Fibroblast of pulmonary artery (primary cell): Measurements from ENCODE around the gene SIL1.

Experiments used
- DNase-seq: peaks from one replicate; pipeline ENCODE4 v3.0.0-alpha.2; 2010; ENCODE audit warnings: low read depth
- H3K4me3 ChIP-seq: replicated peaks from 2 replicates; pipeline ENCODE4 v1.5.1; 2011; ENCODE audit warnings: low read depth, mild to moderate bottlenecking, control low read depth, low read length, moderate library complexity
- TF ChIP-seq, protein P1 (sequence below): IDR thresholded peaks from 2 replicates; pipeline ENCODE4 v1.5.1; 2011; ENCODE audit warnings: mild to moderate bottlenecking, control low read depth, low read length, inconsistent platforms; ENCODE audit errors: missing control alignments

SIL1 gene

DNA sequence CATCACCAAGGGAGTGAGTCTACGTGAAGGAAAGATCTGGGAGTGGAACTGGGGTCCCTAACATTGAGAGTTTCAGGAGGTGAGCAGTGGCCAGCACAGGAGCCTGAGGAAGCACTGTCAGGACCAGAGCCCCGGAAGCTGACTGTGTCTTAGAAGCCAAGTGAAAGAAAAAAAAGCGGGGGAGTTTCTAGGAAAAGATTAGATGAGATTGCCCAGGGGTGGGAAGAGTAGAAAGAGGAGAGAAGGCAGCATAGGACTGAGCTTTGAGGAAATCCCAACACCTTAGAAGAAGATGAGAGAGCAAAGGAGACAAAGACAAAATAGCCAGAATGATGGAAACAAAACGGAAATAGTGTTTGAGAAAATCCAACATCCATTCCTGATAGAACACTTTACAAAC is 286.1 kb downstream of the SIL1 start:
- no peak for DNase-seq
- H3K4me3 ChIP-seq: no peak overlapping the region
- TF ChIP-seq, protein P1, sequence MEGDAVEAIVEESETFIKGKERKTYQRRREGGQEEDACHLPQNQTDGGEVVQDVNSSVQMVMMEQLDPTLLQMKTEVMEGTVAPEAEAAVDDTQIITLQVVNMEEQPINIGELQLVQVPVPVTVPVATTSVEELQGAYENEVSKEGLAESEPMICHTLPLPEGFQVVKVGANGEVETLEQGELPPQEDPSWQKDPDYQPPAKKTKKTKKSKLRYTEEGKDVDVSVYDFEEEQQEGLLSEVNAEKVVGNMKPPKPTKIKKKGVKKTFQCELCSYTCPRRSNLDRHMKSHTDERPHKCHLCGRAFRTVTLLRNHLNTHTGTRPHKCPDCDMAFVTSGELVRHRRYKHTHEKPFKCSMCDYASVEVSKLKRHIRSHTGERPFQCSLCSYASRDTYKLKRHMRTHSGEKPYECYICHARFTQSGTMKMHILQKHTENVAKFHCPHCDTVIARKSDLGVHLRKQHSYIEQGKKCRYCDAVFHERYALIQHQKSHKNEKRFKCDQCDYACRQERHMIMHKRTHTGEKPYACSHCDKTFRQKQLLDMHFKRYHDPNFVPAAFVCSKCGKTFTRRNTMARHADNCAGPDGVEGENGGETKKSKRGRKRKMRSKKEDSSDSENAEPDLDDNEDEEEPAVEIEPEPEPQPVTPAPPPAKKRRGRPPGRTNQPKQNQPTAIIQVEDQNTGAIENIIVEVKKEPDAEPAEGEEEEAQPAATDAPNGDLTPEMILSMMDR: no peak

DNA sequence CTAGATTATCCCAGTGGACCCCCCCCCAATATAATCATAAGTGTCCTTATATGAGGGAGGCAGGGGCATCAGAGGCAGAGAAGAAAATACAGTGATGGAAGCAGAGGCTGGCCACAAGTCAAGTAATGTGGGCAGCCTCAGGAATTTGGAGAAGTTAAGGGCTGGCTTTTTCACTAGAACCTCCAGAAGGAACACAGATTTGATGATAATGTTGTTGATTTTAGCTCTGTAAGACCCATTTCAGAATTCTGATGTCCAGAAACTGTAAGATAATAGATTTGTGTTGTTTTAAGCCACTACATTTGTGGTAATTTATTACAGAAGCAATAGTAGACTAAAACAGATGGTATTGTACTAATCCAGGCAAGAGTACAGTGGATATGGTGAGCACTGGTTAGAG is 286.7 kb downstream of the SIL1 start:
- TF ChIP-seq, protein P1: no peak
- no peak overlapping the region for H3K4me3 ChIP-seq
- peak; percentile 44 for DNase-seq

DNA sequence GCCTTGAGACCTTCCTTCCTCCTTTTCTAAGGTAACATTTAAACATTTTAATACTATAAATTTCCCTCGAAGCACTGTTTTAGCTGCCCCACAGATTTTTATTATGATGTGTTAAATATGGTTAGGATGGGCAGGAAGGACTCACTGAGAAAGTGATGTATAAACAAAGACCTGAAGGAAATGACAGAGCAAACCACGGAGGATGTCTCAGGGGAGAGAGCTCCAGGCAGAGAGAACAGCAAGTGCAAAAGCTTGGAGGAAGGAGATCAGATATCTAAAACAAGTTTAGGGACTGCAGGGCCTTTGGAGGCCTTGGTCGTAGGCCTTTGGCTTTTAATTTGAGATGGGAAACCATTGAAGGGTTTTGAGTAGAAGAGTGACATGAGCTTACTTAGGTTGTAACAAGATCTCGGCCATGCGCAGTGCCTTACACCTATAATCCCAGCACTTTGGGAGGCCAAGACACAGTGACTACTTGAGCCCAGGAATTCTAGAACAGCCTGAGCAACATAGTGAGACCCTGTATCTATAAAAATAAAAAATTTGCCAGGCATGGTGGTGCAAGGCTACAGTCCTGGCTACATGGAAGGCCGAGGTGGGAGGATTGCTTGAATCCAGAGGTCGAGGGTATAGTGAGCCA is 287.5 kb downstream of the SIL1 start:
- TF ChIP-seq, protein P1: no peak
- no peak overlapping the region for H3K4me3 ChIP-seq
- DNase-seq: no peak

DNA sequence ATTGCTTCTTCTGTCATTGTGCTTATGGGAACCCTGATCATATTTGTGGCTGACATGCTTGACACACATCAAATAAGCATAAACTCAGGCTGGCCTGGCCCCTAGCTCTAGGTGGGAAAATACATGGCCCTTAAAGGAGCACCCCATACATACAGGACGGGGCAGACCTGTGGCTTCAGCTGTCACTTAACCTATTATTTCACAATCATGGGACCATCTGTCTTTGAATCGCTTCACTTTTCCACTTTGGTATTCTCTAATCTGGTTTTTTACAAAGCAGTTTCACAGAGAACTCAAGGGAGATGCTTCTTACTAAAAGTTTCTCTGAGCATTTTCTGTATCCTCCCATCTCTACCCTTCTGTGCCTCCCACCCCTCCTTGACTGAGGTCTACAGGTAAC is 288.4 kb downstream of the SIL1 start:
- TF ChIP-seq, protein P1: no peak
- H3K4me3 ChIP-seq: no peak overlapping the region
- no peak for DNase-seq

DNA sequence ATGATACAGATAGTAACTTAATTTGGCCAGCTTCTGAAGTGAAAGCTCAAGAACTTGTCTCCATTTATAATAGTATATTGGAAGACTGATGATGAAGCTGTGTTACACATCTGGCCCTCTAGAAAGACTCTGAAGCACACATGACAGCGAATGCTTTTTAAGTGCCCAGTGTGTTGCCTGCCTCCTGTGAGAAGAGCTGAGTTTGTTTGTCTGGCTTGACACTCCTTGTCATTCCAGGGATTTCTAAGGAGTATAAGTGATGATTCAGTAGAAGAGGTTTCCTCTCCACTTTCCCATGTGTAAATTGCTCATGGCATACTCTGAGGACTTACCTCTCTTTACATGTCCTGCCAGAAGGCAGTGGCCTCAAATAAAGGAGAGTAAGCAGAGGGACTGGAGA is 292.6 kb downstream of the SIL1 start:
- TF ChIP-seq, protein P1: no peak
- DNase-seq: peak; percentile 36
- no peak overlapping the region for H3K4me3 ChIP-seq

DNA sequence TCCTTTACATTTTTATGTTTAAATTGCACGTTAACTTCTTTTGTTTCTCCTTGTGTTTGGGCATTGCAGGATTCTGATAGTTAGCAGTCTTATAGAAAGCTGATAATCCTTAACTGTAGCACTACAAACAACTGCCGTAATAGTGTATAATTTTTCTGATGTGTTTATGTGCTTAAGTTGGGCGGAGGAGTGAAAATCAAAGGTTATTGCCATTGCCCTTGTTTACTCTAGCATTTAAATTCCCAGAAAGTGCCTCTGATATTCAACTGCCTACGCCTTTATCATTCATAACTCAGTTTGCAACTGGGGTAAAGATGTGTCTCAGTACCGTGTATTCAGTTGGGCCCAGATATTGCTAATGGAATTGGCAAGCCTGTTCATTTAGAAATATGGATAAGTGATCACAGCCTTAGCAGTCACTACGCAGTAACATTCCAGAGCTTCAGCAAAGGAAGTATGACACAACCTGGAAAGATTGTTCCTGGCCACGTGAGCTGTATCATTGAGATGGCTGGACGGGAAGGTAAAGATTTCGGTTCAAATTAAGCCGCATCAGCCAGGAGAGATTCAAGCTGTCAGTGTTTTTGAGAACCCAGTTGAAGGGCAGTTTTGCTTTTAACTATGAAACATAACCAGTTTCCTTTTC is 294.9 kb downstream of the SIL1 start:
- H3K4me3 ChIP-seq: no peak overlapping the region
- peak; percentile 83 for DNase-seq
- TF ChIP-seq, protein P1: no peak

DNA sequence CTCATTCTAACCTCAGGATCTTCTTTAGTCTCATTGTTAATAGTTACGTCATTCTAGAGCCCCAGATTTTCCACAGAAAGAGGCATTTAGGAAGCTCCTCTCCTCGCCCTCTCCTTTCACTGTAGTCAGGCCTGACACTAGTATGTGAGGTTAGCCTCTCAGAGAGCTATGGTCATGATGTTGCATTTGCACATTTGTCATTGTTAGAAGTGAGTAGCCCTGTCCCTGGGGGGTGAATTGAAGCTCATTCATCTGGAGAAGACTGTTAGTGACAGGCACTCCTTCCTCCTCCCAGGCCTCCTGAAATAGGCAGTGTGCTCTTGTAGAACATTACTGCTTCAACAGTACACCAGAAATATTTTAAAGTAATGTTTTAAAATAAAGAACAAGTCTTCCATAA is 296.5 kb downstream of the SIL1 start:
- no peak overlapping the region for H3K4me3 ChIP-seq
- TF ChIP-seq, protein P1: no peak
- DNase-seq: no peak
